Esophagus squamous epithelium (tissue), 4 donors: ENCODE results near the gene TEX51.

Experiments used
- CTCF ChIP-seq, 6 experiments: fragments of 450-650 bp in 4 of 6; fragments of 200-600 bp in 2 of 6; sonication (generic) in 2 of 6; IDR thresholded peaks; one replicate each; pipeline ENCODE4 v1.5.1; 2016 to 2019; ENCODE audit warnings: antibody characterized with exemption in 6 of 6, mild to moderate bottlenecking in 4 of 6, moderate library complexity in 4 of 6
- POLR2A ChIP-seq, 4 donors: fragments of 450-650 bp; IDR thresholded peaks; one replicate each; pipeline ENCODE4 v1.6.1; 2017; ENCODE audit warnings: antibody characterized with exemption in 4 of 4, mild to moderate bottlenecking in 4 of 4, moderate library complexity in 3 of 4

- TF ChIP-seq POLR2A (IDR thresholded peaks at IDR 0.05): no peak
- no peak for TF ChIP-seq CTCF (IDR thresholded peaks at IDR 0.05)
These were observed 8.6 kb upstream of the TEX51 start for GRCh38 chr2:126890136-126890510.
